DND-41 (cell line): Measurements from ENCODE around the gene PIKFYVE.

Experiments used
- EZH2 ChIP-seq: IDR thresholded peaks from 3 replicates; pipeline ENCODE4 v1.6.1; 2012; ENCODE audit warnings: borderline replicate concordance, low read depth, mild to moderate bottlenecking, moderate library complexity, low read length, inconsistent platforms; ENCODE audit not compliant: severe bottlenecking
- TF ChIP-seq, protein P1 (sequence below): IDR thresholded peaks from 2 replicates; pipeline ENCODE4 v1.5.1; 2012; ENCODE audit warnings: borderline replicate concordance, low read length, moderate library complexity, mild to moderate bottlenecking; ENCODE audit not compliant: poor library complexity, severe bottlenecking; ENCODE audit errors: extremely low read depth

DNA sequence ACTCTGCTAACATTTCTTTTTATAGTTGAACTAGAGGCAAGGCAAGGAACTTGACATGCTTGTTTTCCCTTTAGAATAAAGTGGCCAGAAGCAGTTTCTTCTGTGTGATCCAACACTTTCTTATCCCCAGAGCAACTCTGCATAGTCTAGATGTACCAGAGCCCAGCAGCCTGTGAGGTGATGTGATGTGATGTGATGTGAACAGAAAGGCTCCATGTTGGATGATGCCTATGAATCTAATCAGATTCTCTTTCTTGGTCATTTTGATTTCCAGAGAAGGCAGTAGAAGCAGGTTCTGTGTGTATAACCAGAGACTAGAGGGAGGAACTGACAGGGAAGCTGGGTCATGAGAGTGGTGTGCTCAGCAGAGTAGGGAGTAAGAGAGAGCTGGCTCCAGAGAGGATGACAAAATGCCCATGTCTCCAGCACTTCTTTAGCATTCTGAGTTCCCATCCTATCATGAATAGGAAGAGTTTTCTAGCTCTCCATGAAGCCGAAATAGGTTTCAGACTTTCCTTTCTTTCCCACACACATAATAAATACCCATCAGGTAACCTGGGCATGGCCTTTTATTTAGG lies 109.5 kb downstream of the PIKFYVE start:
- TF ChIP-seq, protein P1, sequence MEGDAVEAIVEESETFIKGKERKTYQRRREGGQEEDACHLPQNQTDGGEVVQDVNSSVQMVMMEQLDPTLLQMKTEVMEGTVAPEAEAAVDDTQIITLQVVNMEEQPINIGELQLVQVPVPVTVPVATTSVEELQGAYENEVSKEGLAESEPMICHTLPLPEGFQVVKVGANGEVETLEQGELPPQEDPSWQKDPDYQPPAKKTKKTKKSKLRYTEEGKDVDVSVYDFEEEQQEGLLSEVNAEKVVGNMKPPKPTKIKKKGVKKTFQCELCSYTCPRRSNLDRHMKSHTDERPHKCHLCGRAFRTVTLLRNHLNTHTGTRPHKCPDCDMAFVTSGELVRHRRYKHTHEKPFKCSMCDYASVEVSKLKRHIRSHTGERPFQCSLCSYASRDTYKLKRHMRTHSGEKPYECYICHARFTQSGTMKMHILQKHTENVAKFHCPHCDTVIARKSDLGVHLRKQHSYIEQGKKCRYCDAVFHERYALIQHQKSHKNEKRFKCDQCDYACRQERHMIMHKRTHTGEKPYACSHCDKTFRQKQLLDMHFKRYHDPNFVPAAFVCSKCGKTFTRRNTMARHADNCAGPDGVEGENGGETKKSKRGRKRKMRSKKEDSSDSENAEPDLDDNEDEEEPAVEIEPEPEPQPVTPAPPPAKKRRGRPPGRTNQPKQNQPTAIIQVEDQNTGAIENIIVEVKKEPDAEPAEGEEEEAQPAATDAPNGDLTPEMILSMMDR, result no peak
- no peak for TF ChIP-seq EZH2
